HL-60 (cell line): ENCODE measurements around the gene HLA-DQA1.

Source experiments
- DNase-seq, 2 experiments: peaks; one replicate each; pipeline ENCODE4 v3.0.0-alpha.2; 2010 to 2020; ENCODE audit warnings: low read depth in 1 of 2, low spot score in 1 of 2
- H3K27ac ChIP-seq: fragments of 250-450 bp; sonication (Bioruptor Pico); replicated peaks from 2 replicates; pipeline ENCODE4 v1.5.1; 2020; ENCODE audit warnings: mild to moderate bottlenecking, moderate library complexity
- H3K27me3 ChIP-seq: fragments of 250-450 bp; sonication (Bioruptor Pico); 2 replicates; pipeline ENCODE4 v1.5.1; 2021; ENCODE audit warnings: mild to moderate bottlenecking, moderate library complexity; ENCODE audit not compliant: insufficient read depth, poor library complexity, severe bottlenecking
- H3K4me3 ChIP-seq: replicated peaks from 2 replicates; pipeline ENCODE4 v1.5.1; 2011; ENCODE audit warnings: mild to moderate bottlenecking, control low read depth, low read length; ENCODE audit not compliant: insufficient read depth
- CTCF ChIP-seq: IDR thresholded peaks from one replicate; pipeline ENCODE4 v1.5.1; 2011; ENCODE audit warnings: low read length, control low read depth, inconsistent platforms; ENCODE audit not compliant: insufficient read depth
- GABPA ChIP-seq: IDR thresholded peaks from 2 replicates; pipeline ENCODE4 v1.6.1; 2012; ENCODE audit warnings: low read depth
- POLR2AphosphoS5 ChIP-seq: IDR thresholded peaks from 2 replicates; pipeline ENCODE4 v1.6.1; 2012; ENCODE audit warnings: low read depth
- REST ChIP-seq: IDR thresholded peaks from 2 replicates; pipeline ENCODE4 v1.6.1; 2012; ENCODE audit warnings: low read depth; ENCODE audit not compliant: insufficient replicate concordance
- SPI1 ChIP-seq: IDR thresholded peaks from 2 replicates; pipeline ENCODE4 v1.6.1; 2012; ENCODE audit warnings: low read depth, mild to moderate bottlenecking, borderline replicate concordance

Gene HLA-DQA1

GRCh38 chr6:32637883-32638282, 677 bp downstream of the HLA-DQA1 start:
- Histone ChIP-seq H3K27ac (no peak overlapping the region), H3K27me3 (no peaks in the 10 kb centered on the region), H3K4me3 (no peak overlapping the region)
- TF ChIP-seq GABPA: no peak
- TF ChIP-seq REST: no peak
- TF ChIP-seq POLR2AphosphoS5: no peak
- TF ChIP-seq CTCF: no peak
- TF ChIP-seq SPI1: no peak
- no peak for DNase-seq

- Histone ChIP-seq H3K4me3 (no peak overlapping the region), H3K27ac (no peak overlapping the region), H3K27me3 (no peaks in the 10 kb centered on the region)
- DNase-seq: no peak
- TF ChIP-seq REST (no peak), POLR2AphosphoS5 (no peak), SPI1 (no peak), CTCF (no peak)
Measured at GRCh38 chr6:32638532-32639219, 1.5 kb downstream of the HLA-DQA1 start.

GRCh38 chr6:32639440-32640394, 2.5 kb downstream of the HLA-DQA1 start:
- DNase-seq: no peak
- no peak overlapping the region for H3K4me3 ChIP-seq
- H3K27me3 ChIP-seq: no peaks in the 10 kb centered on the region
- no peak overlapping the region for H3K27ac ChIP-seq
- no peak for TF ChIP-seq REST
- no peak for TF ChIP-seq POLR2AphosphoS5
- TF ChIP-seq SPI1: no peak
- no peak for TF ChIP-seq CTCF
- TF ChIP-seq GABPA: no peak
